GM18499 (cell line): Measurements from ENCODE around the gene CARM1.

Source experiments
- ATAC-seq: cut with Tn5 transposase; IDR thresholded peaks from one replicate; pipeline ENCODE4 v1.9.1; 2021; ENCODE audit warnings: moderate number of reproducible peaks; ENCODE audit not compliant: insufficient read depth, unreplicated experiment

CARM1 gene

GRCh38 chr19:10964903-10965302 is 93.5 kb downstream of the CARM1 start:
- no peak for ATAC-seq

- ATAC-seq = no peak
Observed at GRCh38 chr19:10965398-10965797, 94.0 kb downstream of the CARM1 start.

- no peak for ATAC-seq
Observed at GRCh38 chr19:10966809-10967208, 95.5 kb downstream of the CARM1 start.

- no peak for ATAC-seq
Observed at GRCh38 chr19:10968527-10969135, 97.3 kb downstream of the CARM1 start.

GRCh38 chr19:10971107-10971726 is 99.9 kb downstream of the CARM1 start:
- no peak for ATAC-seq
